ENCODE measurements around the gene XYLB.

DNA sequence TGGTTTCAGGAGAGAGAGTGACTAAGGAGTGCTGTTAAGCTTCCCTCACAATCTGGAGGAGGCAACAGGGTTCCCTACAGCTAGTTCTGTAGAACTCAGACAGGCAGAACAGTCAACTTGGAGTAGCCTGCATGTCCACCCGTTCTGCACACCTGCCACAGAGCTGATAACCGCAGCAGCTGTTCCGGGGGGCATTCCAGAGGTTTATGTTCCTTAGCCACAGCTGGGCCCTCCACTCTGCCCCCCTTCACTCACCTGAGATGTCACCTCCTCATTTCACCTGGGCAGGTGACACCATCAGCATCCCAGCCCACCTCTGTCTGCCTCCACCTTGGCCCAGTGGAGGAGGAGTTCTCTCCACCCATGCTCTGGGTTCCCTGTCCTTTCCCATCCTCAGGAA lies 22.6 kb downstream of the XYLB start:
- TF ChIP-seq, protein P1, sequence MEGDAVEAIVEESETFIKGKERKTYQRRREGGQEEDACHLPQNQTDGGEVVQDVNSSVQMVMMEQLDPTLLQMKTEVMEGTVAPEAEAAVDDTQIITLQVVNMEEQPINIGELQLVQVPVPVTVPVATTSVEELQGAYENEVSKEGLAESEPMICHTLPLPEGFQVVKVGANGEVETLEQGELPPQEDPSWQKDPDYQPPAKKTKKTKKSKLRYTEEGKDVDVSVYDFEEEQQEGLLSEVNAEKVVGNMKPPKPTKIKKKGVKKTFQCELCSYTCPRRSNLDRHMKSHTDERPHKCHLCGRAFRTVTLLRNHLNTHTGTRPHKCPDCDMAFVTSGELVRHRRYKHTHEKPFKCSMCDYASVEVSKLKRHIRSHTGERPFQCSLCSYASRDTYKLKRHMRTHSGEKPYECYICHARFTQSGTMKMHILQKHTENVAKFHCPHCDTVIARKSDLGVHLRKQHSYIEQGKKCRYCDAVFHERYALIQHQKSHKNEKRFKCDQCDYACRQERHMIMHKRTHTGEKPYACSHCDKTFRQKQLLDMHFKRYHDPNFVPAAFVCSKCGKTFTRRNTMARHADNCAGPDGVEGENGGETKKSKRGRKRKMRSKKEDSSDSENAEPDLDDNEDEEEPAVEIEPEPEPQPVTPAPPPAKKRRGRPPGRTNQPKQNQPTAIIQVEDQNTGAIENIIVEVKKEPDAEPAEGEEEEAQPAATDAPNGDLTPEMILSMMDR (IDR thresholded peaks at IDR 0.05): no peak
- TF ChIP-seq POLR2A (IDR thresholded peaks at IDR 0.05): no peak
